Adrenal gland (tissue), 12 donors: ENCODE measurements around the gene PTPRD. TPM values are rescaled to one million over a fixed set of nuclear protein-coding genes. Genes with fewer than 3 reads are reported as not detected.

Experiments used
- DNase-seq, 7 donors: peaks; one replicate each; pipeline ENCODE4 v3.0.0-alpha.2; 2019 to 2020
- H3K27ac ChIP-seq, 5 donors: fragments of 200-600 bp; sonication (generic) in 4 of 5; 1 replicate in 3 of 5; 2 replicates in 2 of 5; pipeline versions ENCODE4 v1.5.1 to v1.8.0; 2016 to 2020; ENCODE audit warnings: mild to moderate bottlenecking in 1 of 5
- H3K27me3 ChIP-seq: fragments of 200-600 bp; 2 replicates; pipeline ENCODE4 v1.8.0; 2021
- H3K36me3 ChIP-seq, 2 donors: fragments of 200-600 bp; replicated peaks in 1 of 2; 1 replicate in 1 of 2; 2 replicates in 1 of 2; pipeline versions ENCODE4 v1.5.1 to v1.8.0; 2018 to 2022
- H3K4me1 ChIP-seq, 2 donors: fragments of 200-600 bp; replicated peaks in 1 of 2; 1 replicate in 1 of 2; 2 replicates in 1 of 2; pipeline versions ENCODE4 v1.5.1 to v1.8.0; 2018 to 2021
- H3K4me3 ChIP-seq, 4 donors: fragments of 200-600 bp; sonication (generic) in 3 of 4; one replicate each; pipeline ENCODE4 v1.5.1; 2016 to 2018
- H3K9me3 ChIP-seq, 3 donors: fragments of 200-600 bp; sonication (generic) in 1 of 3; replicated peaks in 1 of 3; 1 replicate in 2 of 3; 2 replicates in 1 of 3; pipeline versions ENCODE4 v1.5.1 to v1.8.0; 2016 to 2021
- POLR2A ChIP-seq, 2 donors: fragments of 450-650 bp; IDR thresholded peaks; one replicate each; pipeline ENCODE4 v1.6.1; 2017; ENCODE audit warnings: antibody characterized with exemption in 2 of 2, mild to moderate bottlenecking in 2 of 2, moderate library complexity in 1 of 2
- WGBS, 4 donors: extraction: QIAGEN DNeasy Blood & Tissue Kit in 2 of 4; methylation state at CpG; one replicate each; pipeline versions ENCODE4 v1.1.5 to v1.1.7; 2013 to 2017; 5-methylcytosine and 5-hydroxymethylcytosine counted together
- intact Hi-C, 2 donors: fragments of 100-400 bp; cut with DNase I; formaldehyde crosslinking; loops; one replicate each; pipeline versions ENCODE4 v1.14.1 to v1.15.0; 2022 to 2023
- polyA plus RNA-seq, 3 donors: library from polyadenylated mRNA; stranded (reverse); fragments of 200-250 nt in 2 of 3; fragments of 350-450 nt in 1 of 3; fragmentation: Illumina TruSeq in 1 of 3; extraction: RNeasy Lipid Tissue Mini Kit (QIAGEN cat#74804) in 1 of 3; gene quantifications; one replicate each; pipeline ENCODE4 v1.2.3, GENCODE V29; 2013 to 2014
- total RNA-seq, 9 donors: library from RNA; depleted of rRNA in 4 of 9; stranded (reverse); fragments of >200 nt in 4 of 9; fragments of 120-200 nt in 1 of 9; fragmentation: NEBNext Ultra II Directional in 1 of 9; extraction: Animal tissue kit (Norgen Biotek cat#: 25700) in 1 of 9; gene quantifications; one replicate each; pipeline versions ENCODE4 v1.1.0 to v1.2.4, GENCODE V29; 2013 to 2023
- TF ChIP-seq, protein P1 (sequence below), 6 experiments: fragments of 450-650 bp in 4 of 6; fragments of 200-600 bp in 2 of 6; sonication (generic) in 1 of 6; IDR thresholded peaks; 1 replicate in 5 of 6; 2 replicates in 1 of 6; pipeline versions ENCODE4 v1.5.1 to v1.8.0; 2016 to 2021; ENCODE audit warnings: antibody characterized with exemption in 6 of 6, mild to moderate bottlenecking in 2 of 6, moderate library complexity in 1 of 6
- donor health status: healthy with polysubstance abuse.
- donor health status: Bipolar disorder and iron deficiency.
- donor health status: DM: yes; HTN: yes; CAD: no.
- donor health status: DM: no; HTN: no; CAD: no.
- donor health status: DM: no; HTN: no; CAD: no.
- donor health status: DM: yes; HTN: yes; CAD: no.

PTPRD gene
- total and polyA plus RNA-seq, 12 donors, result 0.61 to 71.2 (median 4.5) TPM

DNA sequence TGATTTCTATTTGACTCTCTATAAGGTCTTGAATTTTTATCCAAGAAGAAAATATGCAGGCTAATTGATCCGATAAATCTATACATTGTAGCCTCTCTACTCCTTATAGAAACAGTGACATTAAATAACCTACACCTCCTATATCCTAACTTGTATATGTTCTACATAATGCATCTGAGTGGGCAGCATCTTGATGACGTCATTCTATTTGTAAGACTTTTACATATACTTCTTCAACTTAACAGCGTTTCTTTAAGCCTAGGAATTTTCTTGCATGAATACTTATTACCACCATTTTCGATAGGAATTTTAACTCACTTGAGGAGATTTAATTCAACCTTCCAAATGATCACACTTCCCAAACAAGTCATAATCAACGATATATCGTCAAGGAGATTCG is 869.0 kb downstream of the PTPRD start:
- no peak for TF ChIP-seq POLR2A (IDR thresholded peaks at IDR 0.05)
- TF ChIP-seq, protein P1, sequence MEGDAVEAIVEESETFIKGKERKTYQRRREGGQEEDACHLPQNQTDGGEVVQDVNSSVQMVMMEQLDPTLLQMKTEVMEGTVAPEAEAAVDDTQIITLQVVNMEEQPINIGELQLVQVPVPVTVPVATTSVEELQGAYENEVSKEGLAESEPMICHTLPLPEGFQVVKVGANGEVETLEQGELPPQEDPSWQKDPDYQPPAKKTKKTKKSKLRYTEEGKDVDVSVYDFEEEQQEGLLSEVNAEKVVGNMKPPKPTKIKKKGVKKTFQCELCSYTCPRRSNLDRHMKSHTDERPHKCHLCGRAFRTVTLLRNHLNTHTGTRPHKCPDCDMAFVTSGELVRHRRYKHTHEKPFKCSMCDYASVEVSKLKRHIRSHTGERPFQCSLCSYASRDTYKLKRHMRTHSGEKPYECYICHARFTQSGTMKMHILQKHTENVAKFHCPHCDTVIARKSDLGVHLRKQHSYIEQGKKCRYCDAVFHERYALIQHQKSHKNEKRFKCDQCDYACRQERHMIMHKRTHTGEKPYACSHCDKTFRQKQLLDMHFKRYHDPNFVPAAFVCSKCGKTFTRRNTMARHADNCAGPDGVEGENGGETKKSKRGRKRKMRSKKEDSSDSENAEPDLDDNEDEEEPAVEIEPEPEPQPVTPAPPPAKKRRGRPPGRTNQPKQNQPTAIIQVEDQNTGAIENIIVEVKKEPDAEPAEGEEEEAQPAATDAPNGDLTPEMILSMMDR (IDR thresholded peaks at IDR 0.05), result no peak
- no peak overlapping the region for H3K4me3 ChIP-seq
- no peak overlapping the region for H3K27ac ChIP-seq
- H3K36me3 ChIP-seq, result no peaks in the 10 kb centered on the region
- no peaks in the 10 kb centered on the region for H3K4me1 ChIP-seq
- no peaks in the 10 kb centered on the region for H3K27me3 ChIP-seq
- DNase-seq, result no peak
- no peaks in the 10 kb centered on the region for H3K9me3 ChIP-seq
- intact Hi-C loops, result no loop called here
- WGBS, 4 donors, result 62 to 81% (median 75%) methylated on average over 7 of the region's 7 CpGs

DNA sequence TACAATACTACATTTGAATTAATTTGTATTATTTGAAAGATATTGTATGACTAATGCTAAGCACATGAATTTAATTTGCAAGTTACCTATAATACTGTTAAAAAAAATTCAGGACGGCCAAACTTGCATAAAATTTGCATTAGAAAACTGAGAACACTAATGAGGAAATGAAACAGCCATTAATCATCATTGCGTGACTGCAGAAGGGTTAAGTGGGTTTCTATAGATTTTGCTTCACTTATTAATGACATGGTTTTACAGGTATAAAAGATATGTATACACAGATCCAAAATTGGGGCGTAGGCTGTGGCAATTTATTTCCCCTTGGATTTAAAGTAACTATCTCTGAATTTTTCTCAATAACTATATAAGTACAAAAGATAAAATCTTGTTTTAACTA is 882.6 kb downstream of the PTPRD start:
- Histone ChIP-seq H3K4me3 (no peak overlapping the region), H3K36me3 (no peaks in the 10 kb centered on the region), H3K4me1 (no peaks in the 10 kb centered on the region), H3K27ac (no peak overlapping the region), H3K27me3 (no peaks in the 10 kb centered on the region), H3K9me3 (no peaks in the 10 kb centered on the region)
- DNase-seq, result no peak
- TF ChIP-seq, protein P1 (IDR thresholded peaks at IDR 0.05), result no peak
- TF ChIP-seq POLR2A (IDR thresholded peaks at IDR 0.05), result no peak
- intact Hi-C loops, result no loop called here
- 46 to 57% (median 49%) methylated on average over 3 of the region's 3 CpGs for WGBS, 4 donors

DNA sequence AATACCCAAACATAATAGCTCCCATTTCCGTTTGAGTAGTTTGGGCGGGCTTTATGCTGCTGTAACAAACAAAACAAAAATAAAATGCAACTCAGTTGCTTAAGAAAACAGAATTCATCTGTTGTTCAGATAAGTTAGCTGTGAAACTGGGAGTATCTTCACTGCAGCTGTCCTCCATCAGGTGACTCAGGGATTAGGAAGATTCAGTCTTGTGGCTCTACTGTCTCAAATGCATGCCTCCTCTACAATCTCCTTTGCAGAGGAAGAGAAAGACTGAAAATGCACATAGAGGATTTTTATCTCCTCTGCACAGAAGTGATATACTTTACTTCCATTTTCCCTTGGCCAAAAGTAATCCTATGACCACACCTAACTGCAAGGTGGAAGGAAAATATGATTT is 883.7 kb downstream of the PTPRD start:
- Histone ChIP-seq H3K4me1 (no peaks in the 10 kb centered on the region), H3K27me3 (no peaks in the 10 kb centered on the region), H3K4me3 (no peak overlapping the region), H3K36me3 (no peaks in the 10 kb centered on the region), H3K27ac (no peak overlapping the region), H3K9me3 (no peaks in the 10 kb centered on the region)
- intact Hi-C loops, result no loop called here
- WGBS, 4 donors, result 61 to 75% (median 66%) methylated on average over 2 of the region's 2 CpGs
- DNase-seq, result no peak
- TF ChIP-seq, protein P1 (IDR thresholded peaks at IDR 0.05), result no peak
- TF ChIP-seq POLR2A (IDR thresholded peaks at IDR 0.05), result no peak

DNA sequence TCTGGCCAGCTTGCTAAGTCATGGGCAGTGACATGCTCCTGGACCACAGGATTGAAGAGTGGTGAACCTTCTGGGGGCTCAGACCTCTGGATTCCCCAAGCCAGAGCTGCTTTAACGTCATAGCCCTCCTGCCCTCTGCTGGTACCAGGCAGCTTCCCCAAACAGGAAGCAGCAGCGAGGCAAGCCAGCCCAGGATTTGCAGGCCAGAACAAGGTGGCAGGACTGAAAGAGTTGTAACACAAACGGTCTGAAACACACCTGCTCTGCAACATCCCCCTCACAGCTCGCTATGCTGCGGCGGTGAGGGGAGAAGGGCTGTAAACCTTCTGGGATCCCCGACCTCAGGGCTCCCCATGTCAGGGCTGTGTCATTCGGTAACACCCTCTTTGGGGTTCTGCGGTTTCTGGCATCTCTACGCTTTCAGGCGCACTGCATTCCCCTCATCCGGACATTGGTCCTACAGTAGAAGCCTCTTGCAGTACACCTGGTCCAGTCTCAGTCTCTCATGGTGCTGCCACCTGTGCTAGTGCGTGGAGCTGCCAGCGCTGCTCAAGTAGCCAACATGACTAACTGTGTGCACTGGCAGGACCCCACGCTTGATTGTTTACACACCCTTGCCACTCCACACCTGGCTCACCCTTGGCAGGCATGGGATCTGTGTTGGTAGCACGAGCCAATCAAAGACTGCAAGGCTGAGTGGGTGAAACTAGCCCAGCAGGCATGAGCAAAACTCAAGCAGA is 893.3 kb downstream of the PTPRD start:
- Histone ChIP-seq H3K36me3 (no peaks in the 10 kb centered on the region), H3K27me3 (no peaks in the 10 kb centered on the region), H3K9me3 (no peaks in the 10 kb centered on the region), H3K4me3 (no peak overlapping the region), H3K4me1 (no peaks in the 10 kb centered on the region), H3K27ac (no peak overlapping the region)
- intact Hi-C loops, result no loop called here
- TF ChIP-seq, protein P1 (IDR thresholded peaks at IDR 0.05), result no peak
- TF ChIP-seq POLR2A (IDR thresholded peaks at IDR 0.05), result no peak
- no peak for DNase-seq
- WGBS, 4 donors, result 80 to 94% (median 85%) methylated on average over 12 to 16 of the region's 16 CpGs
